Measurements from ENCODE around the gene GBX2. TPM values are rescaled to one million over a fixed set of nuclear protein-coding genes. Genes with fewer than 3 reads are reported as not detected.
A peak's percentile ranks its signal among the peaks of the same experiment; 100 is the strongest.

GBX2 gene
- total RNA-seq, 1 experiment from 2014 or later: 25.6 TPM

- TF ChIP-seq MAX (CRISPR knock-in tag; IDR thresholded peaks at IDR 0.05): no peak
Measured at GRCh38 chr2:236136538-236136937, 31.6 kb downstream of the GBX2 start (continued).

- ATAC-seq: peak; percentile 79
- POLR2A ChIA-PET: no interaction called here
- CTCF ChIA-PET: interaction anchor here (0.7 to 1.7 kb wide), 4 partner anchors 10 to 282 kb away, joined by 3 to 7 read pairs (median 4); no protein-coding TSS in a partner anchor
Measured at GRCh38 chr2:236133410-236134012, 34.7 kb downstream of the GBX2 start.

GRCh38 chr2:236131073-236131692 lies 37.0 kb downstream of the GBX2 start:
- POLR2A ChIA-PET: no interaction called here
- no peak for TF ChIP-seq FOXK1 (CRISPR knock-in tag; IDR thresholded peaks at IDR 0.05)
- TF ChIP-seq TEAD4 (CRISPR knock-in tag; IDR thresholded peaks at IDR 0.05): no peak
- no peak for TF ChIP-seq ZNF671 (CRISPR knock-in tag; IDR thresholded peaks at IDR 0.05)
- no peak for TF ChIP-seq ZBTB43 (CRISPR knock-in tag; IDR thresholded peaks at IDR 0.05)
- TF ChIP-seq NFYB (CRISPR knock-in tag; conservative IDR thresholded peaks at IDR 0.05; ENCODE audit: low read depth): no peak
- no peak for TF ChIP-seq MYBL2 (CRISPR knock-in tag; IDR thresholded peaks at IDR 0.05)
- no peak for TF ChIP-seq ATF3 (CRISPR knock-in tag; conservative IDR thresholded peaks at IDR 0.05)
- TF ChIP-seq ELF4 (CRISPR knock-in tag; IDR thresholded peaks at IDR 0.05; ENCODE audit: low read depth): no peak
- no peak for TF ChIP-seq ZNF396 (CRISPR knock-in tag; IDR thresholded peaks at IDR 0.05; ENCODE audit: borderline replicate concordance)
- TF ChIP-seq CREB1 (CRISPR knock-in tag; IDR thresholded peaks at IDR 0.05): no peak
- no peak for TF ChIP-seq SP1 (CRISPR knock-in tag; conservative IDR thresholded peaks at IDR 0.05)
- TF ChIP-seq AR (CRISPR knock-in tag; IDR thresholded peaks at IDR 0.05): no peak

More at GRCh38 chr2:236133410-236134012, 34.7 kb downstream of the GBX2 start:
- H3K4me1 Mint-ChIP-seq: peaks cover 32% of the 10 kb centered on the region
- peaks cover 3% of the 10 kb centered on the region; the same call in 1 of the 2 replicates for H3K36me3 Mint-ChIP-seq
- H3K27ac Mint-ChIP-seq: no peak overlapping the region; the same call in 1 of the 2 replicates
- H3K27me3 Mint-ChIP-seq (ENCODE audit: low read depth): no peaks in the 10 kb centered on the region
- H3K9me3 Mint-ChIP-seq: no peaks in the 10 kb centered on the region
- DNase-seq (ENCODE audit: low spot score): no peak
- no peak for TF ChIP-seq OVOL2 (CRISPR knock-in tag; IDR thresholded peaks at IDR 0.05; ENCODE audit: borderline replicate concordance)
- no peak for TF ChIP-seq ZNF232 (CRISPR knock-in tag; IDR thresholded peaks at IDR 0.05)
- no peak for TF ChIP-seq PRDM15 (CRISPR knock-in tag; IDR thresholded peaks at IDR 0.05)
- TF ChIP-seq ZNF121 (CRISPR knock-in tag; IDR thresholded peaks at IDR 0.05): no peak
- TF ChIP-seq ZBTB43 (CRISPR knock-in tag; IDR thresholded peaks at IDR 0.05): no peak
- H3K4me3 Mint-ChIP-seq: no peak overlapping the region

More at GRCh38 chr2:236131073-236131692, 37.0 kb downstream of the GBX2 start:
- H3K27ac Mint-ChIP-seq: no peak overlapping the region
- H3K27me3 Mint-ChIP-seq (ENCODE audit: low read depth): no peaks in the 10 kb centered on the region
- CTCF ChIA-PET: interaction anchor here (1.1 to 1.3 kb wide), 2 partner anchors 12 to 47 kb away, joined by 5 to 6 read pairs; no protein-coding TSS in a partner anchor
- H3K4me1 Mint-ChIP-seq: peaks cover 49% of the 10 kb centered on the region
- H3K9me3 Mint-ChIP-seq: no peaks in the 10 kb centered on the region
- H3K4me3 Mint-ChIP-seq: no peak overlapping the region
- no peak for ATAC-seq
- H3K36me3 Mint-ChIP-seq: peaks cover 3% of the 10 kb centered on the region; the same call in 1 of the 2 replicates
- no peak for DNase-seq (ENCODE audit: low spot score)

Measured in WTC11 (cell line).